GM10847 (cell line): ENCODE measurements around the gene SLC16A13.

Source experiments
- POLR2A ChIP-seq: IDR thresholded peaks from 2 replicates; pipeline ENCODE4 v1.6.1; 2011; ENCODE audit not compliant: insufficient read length; ENCODE audit errors: extremely low read depth

Gene SLC16A13

DNA sequence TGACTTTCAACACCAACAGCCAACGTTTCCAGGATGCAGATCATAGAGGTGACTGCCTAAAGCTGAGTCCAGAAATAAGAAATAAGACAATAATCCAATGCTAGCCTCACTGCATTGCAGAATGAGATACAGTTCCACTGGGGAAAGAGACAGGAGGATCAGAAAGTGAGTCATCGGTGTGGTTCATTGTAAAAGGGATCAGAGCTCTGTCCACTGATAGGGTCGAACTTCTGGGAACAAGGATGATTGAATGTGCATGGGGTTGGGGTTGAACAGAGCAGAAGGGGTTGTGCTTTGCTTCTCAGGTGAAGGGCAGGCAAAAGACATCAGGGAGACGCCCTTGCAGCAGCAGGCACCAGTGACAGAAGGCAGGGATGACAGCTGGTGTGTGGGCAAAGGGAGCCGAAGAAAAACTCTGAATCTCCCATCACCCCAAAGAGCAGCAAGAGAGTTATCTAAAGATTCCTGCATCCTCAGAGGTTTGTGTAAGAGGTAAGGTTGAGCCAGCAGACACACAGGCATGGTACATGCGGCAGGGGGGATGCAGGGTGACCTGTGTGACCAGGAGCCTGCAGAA is 27.8 kb downstream of the SLC16A13 start:
- TF ChIP-seq POLR2A: no peak

DNA sequence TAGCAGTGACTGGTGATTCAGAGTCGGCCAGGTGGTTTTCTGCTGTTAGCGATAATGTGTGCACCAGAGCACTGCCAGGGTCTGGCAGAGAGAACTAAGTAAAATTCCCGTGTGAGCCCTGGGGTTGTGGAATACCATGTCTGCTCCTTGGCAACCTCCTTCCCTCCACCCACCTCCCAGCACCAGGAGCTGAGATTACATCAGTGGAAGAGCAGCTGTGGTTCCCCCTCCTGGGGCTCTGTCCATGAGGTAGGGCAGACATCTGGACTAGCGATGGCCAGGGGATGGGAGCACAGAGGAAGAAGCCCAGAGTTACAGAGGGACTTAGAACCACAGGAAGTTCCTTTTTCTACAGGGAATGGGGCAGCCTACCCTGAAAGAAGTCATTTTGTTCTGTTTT is 28.4 kb downstream of the SLC16A13 start:
- no peak for TF ChIP-seq POLR2A

DNA sequence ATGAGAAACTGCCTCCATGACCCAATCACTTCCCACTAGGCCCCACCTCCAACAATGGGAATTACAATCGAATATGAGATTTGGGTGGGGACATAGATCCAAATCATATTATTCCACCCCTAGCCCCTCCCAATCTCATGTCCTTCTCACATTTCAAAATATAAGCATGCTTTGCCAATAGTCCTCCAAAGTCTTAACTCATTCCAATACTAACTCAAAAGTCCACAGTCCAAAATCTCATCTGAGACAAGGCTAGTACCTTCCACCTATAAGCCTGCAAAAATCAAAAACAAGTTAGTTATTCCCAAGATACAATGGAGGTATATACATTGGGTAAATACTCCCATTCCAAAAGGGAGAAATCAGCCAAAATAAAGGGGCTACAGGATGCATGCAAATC is 31.4 kb downstream of the SLC16A13 start:
- no peak for TF ChIP-seq POLR2A

DNA sequence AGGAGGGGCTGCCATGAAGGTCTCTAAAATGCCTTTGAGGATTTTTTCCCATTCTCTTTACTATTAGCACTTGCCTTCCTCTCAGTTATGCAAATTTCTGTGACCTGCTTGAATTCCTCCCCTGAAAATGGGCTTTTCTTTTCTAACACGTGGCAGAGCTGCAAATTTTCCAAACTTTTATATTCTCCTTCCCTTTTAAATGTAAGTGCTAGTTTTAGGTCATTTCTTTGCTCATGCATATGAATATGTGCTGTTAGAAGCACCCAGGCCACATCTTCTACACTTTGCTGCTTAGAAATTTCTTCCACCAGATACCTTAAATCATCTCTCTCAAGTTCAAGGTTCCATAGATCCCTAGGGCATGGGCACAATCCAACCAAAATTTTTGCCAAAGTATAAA is 32.5 kb downstream of the SLC16A13 start:
- no peak for TF ChIP-seq POLR2A

DNA sequence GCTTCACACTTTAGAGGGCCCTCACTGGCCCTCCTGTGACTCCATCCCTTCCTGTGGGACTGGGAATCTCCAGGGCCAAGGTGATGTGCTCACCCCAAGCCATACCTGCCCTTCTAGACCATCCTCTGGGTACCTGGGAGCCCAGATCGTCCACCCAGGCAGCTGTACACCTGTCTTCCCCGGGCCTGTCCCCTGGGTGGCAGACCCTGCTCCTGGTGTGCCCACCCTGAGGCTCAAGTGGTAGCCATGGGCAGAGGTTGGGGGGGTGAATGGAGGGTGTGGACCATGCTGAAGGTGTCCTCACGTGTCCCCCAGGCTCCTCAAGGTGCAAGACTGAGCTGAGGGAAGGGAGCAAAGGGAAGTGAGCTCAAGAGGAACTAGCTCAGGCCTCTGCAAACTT is 34.9 kb downstream of the SLC16A13 start:
- no peak for TF ChIP-seq POLR2A

DNA sequence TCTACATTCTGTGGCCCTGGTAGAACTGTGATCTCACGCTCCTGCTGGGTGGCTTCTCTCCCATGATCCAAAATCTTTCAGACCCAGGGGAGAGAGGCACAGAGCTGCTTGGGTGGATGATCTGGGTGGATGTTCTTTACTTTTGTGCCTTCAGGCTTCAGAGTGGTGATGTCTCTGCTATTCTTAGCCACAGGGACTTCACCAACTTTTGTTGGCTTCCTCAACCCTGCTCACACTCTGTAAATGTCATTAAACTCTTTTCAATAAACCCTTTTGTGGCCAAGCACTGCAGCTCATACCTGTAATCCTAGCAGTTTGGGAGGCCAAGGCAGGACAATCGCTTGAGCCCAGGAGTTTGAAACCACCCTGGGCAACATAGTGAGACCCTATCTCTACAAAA is 36.6 kb downstream of the SLC16A13 start:
- no peak for TF ChIP-seq POLR2A

DNA sequence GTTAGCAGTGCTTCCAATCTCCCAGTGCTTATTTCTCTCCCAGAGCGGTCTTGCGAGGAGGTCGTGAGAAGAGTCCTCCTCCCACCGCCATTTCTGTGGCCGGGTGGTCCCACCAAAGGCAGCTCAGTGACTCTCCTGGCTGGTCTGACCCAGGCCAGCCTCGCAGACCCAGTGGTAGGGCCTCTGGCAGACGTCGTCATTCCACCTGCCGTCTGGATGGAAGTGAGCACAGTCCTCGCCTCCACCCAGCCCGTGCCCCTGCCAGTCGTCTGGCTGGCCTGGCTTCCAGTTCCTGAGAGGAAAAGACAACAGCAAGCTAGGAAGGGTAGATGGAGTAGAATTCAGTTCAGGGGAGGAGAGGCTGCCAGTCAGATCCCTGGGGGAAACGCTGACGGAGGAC is 39.1 kb downstream of the SLC16A13 start:
- TF ChIP-seq POLR2A: no peak

DNA sequence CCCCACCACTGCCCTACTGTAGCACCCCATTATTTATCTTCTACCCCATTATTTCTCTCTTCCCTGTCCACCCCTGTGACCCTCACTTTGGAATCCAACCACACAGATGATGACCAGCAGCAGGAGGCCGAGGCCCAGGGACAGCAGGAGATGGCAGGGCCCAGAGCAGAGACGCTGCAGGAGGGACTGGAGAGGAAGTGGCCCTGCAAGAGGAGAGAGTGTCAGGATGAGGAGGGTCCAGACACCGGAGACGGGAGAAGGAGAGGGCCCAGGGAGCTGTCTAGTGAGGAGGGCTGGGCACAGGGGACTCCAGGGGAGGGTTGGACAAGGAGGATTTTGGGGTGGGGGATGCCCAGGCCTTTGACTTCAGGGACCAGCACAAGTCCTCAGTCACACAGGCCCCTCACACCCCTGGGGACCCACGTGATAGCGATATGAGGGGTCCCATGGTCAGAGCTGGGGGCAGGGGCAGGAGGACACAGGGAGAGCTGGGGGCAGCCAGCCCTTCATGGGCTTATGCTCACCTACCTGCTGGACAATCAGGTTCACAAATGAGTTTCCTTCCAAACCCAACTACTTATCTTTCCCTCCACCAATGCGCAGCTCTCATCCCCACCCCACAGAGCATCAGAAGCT is 42.2 kb downstream of the SLC16A13 start:
- no peak for TF ChIP-seq POLR2A

DNA sequence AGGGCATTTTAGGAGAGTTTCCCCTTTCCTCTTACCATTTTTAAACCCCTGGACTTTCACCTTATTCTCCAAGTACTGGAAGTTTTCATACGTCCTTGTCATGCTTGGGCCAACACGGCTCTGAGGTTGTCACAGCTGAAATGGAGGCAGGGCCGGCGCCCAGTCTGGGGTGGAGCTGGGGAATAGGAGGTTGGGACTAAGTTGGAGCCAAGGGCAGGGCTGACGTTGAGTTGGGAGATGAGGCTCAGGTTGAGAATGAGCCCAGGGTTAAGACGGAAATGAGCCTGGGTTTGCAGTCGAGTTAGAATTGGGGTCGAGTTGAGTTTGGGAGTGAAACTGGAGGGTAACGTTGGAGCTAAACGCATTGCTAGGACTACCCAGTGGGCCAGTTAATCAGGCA is 42.9 kb downstream of the SLC16A13 start:
- TF ChIP-seq POLR2A: no peak

DNA sequence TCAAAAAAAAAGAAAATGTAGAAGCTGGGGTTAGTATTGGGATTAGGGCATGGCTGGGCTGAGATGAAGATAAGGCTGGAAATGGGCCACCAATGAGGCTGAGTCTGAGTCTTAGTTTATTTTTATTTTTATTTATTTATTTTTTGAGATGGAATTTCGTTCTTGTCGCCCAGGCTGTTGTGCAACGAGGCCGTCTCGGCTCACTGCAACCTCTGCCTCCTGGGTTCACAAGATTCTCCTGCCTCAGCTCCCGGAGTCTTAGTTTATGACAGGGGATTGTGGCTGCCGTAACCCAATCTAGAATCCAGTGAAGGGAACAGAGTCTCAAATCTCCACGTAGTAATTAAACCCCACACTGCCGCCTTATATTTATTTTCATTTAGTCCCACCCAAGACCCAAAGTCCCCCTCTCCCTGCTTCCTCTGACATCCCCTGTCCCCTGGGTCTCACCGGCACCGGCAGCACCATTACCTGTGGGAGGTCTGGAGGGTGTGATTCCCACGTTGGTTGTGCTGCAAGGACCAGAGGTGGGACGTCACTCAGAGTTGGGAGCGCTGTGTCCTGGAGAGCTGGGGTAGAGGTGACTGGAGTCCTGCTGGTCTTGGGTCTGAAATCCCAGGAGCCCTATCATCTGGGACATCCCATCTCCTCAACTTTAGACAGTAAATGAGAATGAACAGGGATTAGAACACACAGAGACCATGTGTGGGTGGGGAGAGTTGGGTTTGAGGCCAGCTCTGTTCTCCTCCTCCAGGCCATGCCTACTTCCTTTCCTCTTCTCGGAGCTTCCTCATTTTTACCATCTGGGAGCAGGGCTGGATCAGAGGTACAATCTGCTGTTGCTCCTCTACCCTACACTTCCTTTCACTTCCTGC is 44.0 kb downstream of the SLC16A13 start, which contains the start of gene CLEC10A:
Gene CLEC10A, minus strand, starts transcription at position 671 of the 875 bp plus-strand sequence. CDS start 1,439 bp downstream, outside the sequence.
- TF ChIP-seq POLR2A: no peak

DNA sequence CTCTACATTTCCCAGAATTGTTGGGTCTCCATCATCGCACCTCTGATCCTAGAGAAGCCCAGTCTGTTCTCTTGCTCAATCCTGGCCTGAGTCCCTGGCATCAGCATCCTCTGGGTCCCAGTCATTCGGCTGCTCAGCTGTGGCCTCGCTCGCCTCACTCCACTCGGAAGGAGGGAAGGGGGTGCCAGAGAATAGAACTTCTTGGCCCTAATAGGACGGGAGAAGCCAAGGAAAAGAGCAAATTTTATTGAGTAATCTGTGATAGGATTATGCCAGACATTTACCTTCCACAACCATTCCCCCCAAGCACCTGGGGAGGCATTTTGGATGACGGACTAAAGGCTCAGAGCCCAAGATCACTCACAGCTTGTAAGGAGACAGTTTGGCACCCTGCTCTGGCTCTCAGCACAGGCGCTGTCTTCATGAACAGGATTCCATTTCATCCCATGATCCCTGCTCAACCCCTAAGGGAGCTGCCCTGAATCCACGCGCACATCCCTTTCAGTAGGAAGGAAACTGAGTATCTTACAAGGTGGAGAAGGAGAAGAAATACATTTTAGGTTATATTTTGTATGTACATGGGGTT is 44.7 kb downstream of the SLC16A13 start:
- no peak for TF ChIP-seq POLR2A

DNA sequence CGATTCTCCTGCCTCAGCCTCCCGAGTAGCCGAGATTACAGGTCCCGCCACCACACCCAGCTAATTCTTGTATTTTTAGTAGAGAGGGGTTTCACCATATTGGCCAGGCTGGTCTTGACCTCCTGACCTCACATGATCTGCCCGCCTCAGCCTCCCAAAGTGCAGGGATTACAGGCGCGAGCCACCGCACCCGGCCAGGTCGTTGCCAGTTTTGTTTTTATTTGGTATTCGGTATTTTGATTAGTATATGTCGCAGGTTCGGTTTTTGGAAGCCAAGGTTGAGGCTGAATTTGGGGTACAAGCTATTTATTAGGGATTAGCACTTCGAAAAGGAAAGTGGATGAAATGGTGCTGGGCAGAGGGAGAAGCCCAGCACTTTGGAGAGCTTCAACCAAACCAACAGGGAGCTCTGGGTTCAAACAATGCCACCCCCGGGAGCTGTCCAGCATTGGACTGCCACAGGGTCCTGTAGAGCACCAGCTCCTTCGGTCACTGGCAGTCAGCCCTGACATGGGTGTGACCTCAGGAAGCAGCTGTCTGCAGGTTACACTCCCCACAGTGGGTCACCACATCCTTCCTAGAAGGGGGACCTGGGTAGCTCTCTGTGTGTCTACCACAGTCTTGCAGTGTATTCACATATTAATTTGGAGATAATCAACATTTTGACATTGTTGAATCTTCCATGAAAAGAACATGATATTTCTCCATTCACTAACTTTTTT is 45.7 kb downstream of the SLC16A13 start:
- no peak for TF ChIP-seq POLR2A

DNA sequence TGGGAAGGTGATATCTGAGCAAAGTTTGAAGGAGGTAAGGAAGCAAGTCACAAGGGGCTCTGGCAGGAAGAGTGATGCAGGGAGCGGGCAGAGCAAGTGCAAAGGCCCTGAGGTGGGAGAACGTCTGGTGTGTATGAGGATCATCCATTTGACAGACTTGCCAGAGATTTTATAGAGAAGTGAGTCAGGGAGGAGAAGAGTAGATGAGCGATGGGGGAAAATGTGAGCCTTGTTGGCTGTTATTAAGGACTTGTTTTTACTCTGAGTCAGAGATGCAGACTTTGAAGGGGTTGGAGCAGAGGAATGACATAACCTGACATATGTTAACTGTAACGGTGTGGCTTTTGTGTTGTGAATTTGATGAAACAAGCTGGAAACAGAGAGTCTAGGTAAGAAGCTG is 47.8 kb downstream of the SLC16A13 start:
- TF ChIP-seq POLR2A: no peak

DNA sequence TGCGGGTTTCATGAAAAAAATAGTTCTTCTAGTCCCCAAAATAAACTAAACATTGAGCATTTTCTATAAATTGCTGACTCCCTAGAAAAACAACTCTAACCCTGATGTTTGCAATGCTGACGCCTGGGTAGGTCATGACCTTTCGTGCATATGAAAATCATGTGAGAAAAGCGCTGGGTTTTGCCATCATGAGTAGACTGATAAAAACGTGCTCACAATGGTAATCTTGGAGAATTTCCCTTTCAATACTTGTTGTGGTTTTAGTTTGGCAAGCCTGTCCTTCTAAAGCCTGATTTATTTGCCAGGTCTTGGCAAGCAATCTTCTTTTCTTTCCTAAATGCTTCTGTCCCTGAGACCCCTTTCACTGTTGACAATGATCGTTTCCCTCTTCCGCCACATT is 48.3 kb downstream of the SLC16A13 start:
- no peak for TF ChIP-seq POLR2A
